ENCODE measurements around the gene POLE. TPM values are rescaled to one million over a fixed set of nuclear protein-coding genes. Genes with fewer than 3 reads are reported as not detected.
A peak's percentile ranks its signal among the peaks of the same experiment; 100 is the strongest.
"Not testable (repeated sequence)": the region's sequence is repeated elsewhere in the genome, so short reads cannot be mapped to it uniquely, and the experiment has no call there.

Gene POLE
- total and polyA plus RNA-seq, 5 donors = 10.6 to 22.1 (median 15.4) TPM

DNA sequence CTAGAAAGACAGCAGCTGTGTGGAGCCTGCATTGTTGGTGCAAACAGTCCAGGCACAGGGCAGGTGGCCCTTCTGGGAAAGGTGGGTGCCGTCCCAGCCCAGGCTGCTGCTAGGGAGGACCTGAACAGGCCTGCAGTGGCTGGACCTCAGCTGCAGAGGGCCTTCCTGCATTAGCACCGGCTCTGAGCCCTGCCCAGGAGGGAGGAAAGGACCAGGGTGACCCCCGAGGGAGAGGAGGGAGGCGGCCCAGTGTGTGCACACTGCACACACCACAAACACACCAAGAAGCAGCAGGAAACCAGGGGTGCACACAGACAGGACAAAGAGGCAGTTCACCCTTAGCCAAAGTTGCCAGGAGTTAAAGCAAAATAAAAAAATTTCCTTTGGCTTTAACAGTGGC is 15.5 kb upstream of the POLE start:
- H3K27ac ChIP-seq (ENCODE audit: low read length) = no peak overlapping the region
- no peak overlapping the region for H3K4me3 ChIP-seq (ENCODE audit: low read length)
- no peaks in the 10 kb centered on the region for H3K27me3 ChIP-seq (ENCODE audit: control insufficient read depth, insufficient read depth)
- H3K4me1 ChIP-seq (ENCODE audit: control insufficient read depth, insufficient read depth, low read length) = no peaks in the 10 kb centered on the region
- 74% methylated on average over 4 of the region's 4 CpGs for WGBS
- peak in 1 of 3 donors; percentile 34 for DNase-seq
- intact Hi-C loops (cut with DNase I) = no loop called here
- H3K9me3 ChIP-seq (ENCODE audit: control insufficient read depth, low read length) = no peaks in the 10 kb centered on the region
- ATAC-seq = no peak

DNA sequence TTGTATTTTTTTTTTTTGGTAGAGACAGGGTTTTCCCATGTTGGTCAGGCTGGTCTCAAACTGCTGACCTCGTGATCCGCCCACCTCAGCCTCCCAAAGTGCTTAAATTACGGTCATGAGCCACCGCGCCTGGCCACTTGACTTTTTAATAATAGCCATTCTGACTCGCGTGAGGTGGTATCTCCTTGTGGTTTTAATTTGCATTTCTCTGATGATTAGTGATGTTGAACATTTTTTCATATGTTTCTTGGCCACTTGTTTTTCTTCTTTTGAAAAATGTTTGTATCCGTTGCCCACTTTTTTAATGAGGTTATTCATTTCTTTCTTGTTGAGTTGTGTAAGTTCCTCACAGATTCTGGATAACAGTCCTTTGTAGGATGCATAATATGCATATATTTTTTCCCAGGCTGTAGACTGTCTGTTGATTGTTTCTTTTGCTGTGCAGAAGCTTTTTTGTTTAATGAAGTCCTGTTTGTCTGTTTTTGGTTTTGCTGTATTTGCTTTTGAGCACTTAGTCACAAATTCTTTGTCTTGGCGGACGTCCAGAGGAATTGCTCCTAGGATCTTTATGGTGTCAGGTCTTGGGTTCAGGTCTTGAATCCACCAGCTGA is 13.2 kb upstream of the POLE start:
- no peak for DNase-seq
- intact Hi-C loops (cut with DNase I) = no loop called here
- no peaks in the 10 kb centered on the region for H3K27me3 ChIP-seq (ENCODE audit: control insufficient read depth, insufficient read depth)
- H3K9me3 ChIP-seq (ENCODE audit: control insufficient read depth, low read length) = no peaks in the 10 kb centered on the region
- no peak overlapping the region for H3K27ac ChIP-seq (ENCODE audit: low read length)
- no peak for ATAC-seq
- 93% methylated on average over 10 of the region's 10 CpGs for WGBS
- no peaks in the 10 kb centered on the region for H3K4me1 ChIP-seq (ENCODE audit: control insufficient read depth, insufficient read depth, low read length)
- no peak overlapping the region for H3K4me3 ChIP-seq (ENCODE audit: low read length)

DNA sequence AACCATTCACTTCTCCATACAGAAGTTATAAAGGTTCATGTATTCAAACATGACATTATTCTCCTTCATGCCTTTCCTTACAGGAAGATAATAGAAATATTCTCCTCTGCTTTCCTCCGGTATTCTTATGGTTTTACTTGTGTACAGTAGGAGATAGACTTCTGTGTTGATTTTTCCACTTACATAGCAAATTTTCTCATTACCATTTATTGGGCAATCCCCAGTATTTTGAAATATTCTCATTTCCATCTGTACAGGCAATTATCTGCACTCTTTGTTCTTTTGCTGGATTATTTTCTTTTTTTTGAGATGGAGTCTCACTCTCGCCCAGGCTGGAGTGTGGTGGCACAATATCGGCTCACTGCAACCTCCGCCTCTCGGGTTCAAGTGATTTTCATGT is 11.2 kb upstream of the POLE start:
- H3K9me3 ChIP-seq (ENCODE audit: control insufficient read depth, low read length) = no peaks in the 10 kb centered on the region
- WGBS = 78% methylated on average over 5 of the region's 5 CpGs
- ATAC-seq = no peak
- no peak overlapping the region for H3K27ac ChIP-seq (ENCODE audit: low read length)
- H3K27me3 ChIP-seq (ENCODE audit: control insufficient read depth, insufficient read depth) = no peaks in the 10 kb centered on the region
- no peak overlapping the region for H3K4me3 ChIP-seq (ENCODE audit: low read length)
- intact Hi-C loops (cut with DNase I) = no loop called here
- DNase-seq = no peak
- H3K4me1 ChIP-seq (ENCODE audit: control insufficient read depth, insufficient read depth, low read length) = no peaks in the 10 kb centered on the region

DNA sequence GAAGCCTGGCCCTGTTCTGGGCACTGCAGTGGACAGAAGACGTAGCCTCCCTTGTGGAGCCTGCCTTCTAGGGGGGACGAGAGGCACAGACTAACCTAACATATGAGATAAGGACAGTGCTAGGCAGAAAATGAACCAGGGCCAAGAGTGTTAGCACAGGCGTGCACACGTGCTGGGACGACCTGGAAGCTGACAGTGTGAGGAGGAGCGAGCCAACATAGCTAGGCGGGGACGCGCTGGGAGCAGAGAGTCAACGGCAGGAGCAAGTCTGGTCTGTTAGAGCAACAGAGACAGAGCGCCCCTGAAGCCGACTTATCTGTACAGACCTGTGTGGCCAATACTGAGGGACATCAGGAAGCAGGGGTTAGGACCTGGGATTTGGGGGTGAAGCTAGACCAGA is 8.3 kb upstream of the POLE start:
- Histone ChIP-seq H3K9me3 (ENCODE audit: control insufficient read depth, low read length) (no peaks in the 10 kb centered on the region), H3K4me3 (ENCODE audit: low read length) (no peak overlapping the region), H3K4me1 (ENCODE audit: control insufficient read depth, insufficient read depth, low read length) (no peaks in the 10 kb centered on the region), H3K27ac (ENCODE audit: low read length) (no peak overlapping the region), H3K27me3 (ENCODE audit: control insufficient read depth, insufficient read depth) (no peaks in the 10 kb centered on the region)
- DNase-seq = peak in 2 of 3 donors; percentile 69 to 79
- WGBS = 73% methylated on average over 12 of the region's 12 CpGs
- intact Hi-C loops (cut with DNase I) = no loop called here
- peak; percentile 94 for ATAC-seq

DNA sequence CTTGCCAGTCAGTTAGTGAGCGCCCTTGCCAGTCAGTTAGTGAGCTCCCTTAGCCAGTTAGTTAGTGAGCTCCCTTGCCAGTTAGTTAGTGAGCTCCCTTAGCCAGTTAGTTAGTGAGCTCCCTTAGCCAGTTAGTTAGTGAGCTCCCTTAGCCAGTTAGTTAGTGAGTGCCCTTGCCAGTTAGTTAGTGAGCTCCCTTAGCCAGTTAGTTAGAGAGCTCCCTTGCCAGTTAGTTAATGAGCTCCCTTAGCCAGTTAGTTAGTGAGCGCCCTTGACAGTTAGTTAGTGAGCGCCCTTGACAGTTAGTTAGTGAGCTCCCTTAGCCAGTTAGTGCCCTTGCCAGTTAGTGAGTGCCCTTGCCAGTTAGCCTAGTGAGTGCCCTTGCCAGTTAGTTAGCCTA is 7.7 kb upstream of the POLE start:
- peak overlapping the region; percentile 55 for H3K27ac ChIP-seq (ENCODE audit: low read length)
- ATAC-seq; DNase-seq; H3K27me3 ChIP-seq (ENCODE audit: control insufficient read depth, insufficient read depth); H3K4me3 ChIP-seq (ENCODE audit: low read length); intact Hi-C loops (cut with DNase I); H3K4me1 ChIP-seq (ENCODE audit: control insufficient read depth, insufficient read depth, low read length); H3K9me3 ChIP-seq (ENCODE audit: control insufficient read depth, low read length): not testable (repeated sequence)
- WGBS = 94% methylated on average over 3 of the region's 3 CpGs

DNA sequence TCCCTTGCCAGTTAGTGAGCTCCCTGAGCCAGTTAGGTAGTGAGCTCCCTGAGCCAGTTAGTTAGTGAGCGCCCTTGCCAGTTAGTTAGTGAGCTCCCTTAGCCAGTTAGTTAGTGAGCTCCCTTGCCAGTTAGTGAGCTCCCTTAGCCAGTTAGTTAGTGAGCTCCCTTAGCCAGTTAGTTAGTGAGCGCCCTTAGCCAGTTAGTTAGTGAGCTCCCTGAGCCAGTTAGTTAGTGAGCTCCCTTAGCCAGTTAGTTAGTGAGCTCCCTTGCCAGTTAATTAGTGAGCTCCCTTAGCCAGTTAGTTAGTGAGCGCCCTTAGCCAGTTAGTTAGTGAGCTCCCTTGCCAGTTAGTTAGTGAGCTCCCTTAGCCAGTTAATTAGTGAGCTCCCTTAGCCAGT is 4.9 kb upstream of the POLE start:
- H3K27me3 ChIP-seq (ENCODE audit: control insufficient read depth, insufficient read depth); intact Hi-C loops (cut with DNase I); ATAC-seq; DNase-seq; H3K27ac ChIP-seq (ENCODE audit: low read length); H3K9me3 ChIP-seq (ENCODE audit: control insufficient read depth, low read length); H3K4me3 ChIP-seq (ENCODE audit: low read length); H3K4me1 ChIP-seq (ENCODE audit: control insufficient read depth, insufficient read depth, low read length): not testable (repeated sequence)
- WGBS = 92% methylated on average over 3 of the region's 3 CpGs

DNA sequence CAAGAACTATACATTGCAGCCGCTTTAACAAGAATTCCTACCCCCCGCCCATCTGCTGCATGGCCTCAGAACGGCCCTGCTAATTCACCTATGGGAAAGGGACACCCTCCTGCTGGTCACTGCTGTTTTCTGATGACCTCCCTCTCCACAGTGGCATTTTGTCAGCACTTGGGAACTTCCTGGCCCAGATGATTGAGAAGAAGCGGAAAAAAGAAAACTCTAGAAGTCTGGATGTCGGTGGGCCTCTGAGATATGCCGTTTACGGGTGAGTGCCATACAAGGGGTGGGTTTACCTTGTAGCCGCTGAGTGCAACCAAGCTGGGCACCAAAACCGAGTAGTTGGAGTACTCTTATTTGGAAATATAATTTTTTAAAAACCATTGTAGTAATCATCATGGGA is 3.0 kb upstream of the POLE start:
- DNase-seq (no peak), ATAC-seq (no peak)
- Histone ChIP-seq H3K27ac (ENCODE audit: low read length) (no peak overlapping the region), H3K9me3 (ENCODE audit: control insufficient read depth, low read length) (no peaks in the 10 kb centered on the region), H3K4me3 (ENCODE audit: low read length) (no peak overlapping the region), H3K27me3 (ENCODE audit: control insufficient read depth, insufficient read depth) (no peaks in the 10 kb centered on the region), H3K4me1 (ENCODE audit: control insufficient read depth, insufficient read depth, low read length) (no peaks in the 10 kb centered on the region)
- intact Hi-C loops (cut with DNase I) = no loop called here
- WGBS = 92% methylated on average over 9 of the region's 9 CpGs

DNA sequence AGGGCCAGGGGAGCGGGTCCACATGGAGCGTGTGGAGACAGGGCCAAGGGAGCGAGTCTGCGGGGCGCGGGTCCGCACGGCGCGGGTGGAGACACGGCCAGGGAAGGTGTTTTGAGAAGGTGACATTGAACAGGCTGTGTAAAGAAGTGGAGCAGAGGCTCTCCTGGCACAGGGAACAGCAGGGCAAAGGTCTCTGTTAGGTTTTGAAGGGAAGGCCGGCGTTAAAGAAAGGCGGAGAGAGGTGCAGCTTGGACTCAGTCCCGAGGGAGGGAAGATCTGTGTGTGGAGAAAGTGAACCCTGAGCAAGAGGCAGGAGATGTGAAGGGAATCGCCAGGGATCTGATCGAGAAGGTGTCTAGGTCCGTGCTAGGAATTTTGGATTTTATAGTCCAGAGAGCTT is 2.1 kb upstream of the POLE start:
- intact Hi-C loops (cut with DNase I) = no loop called here
- DNase-seq (no peak), ATAC-seq (no peak)
- 65% methylated on average over 18 of the region's 18 CpGs for WGBS
- no peak overlapping the region for H3K4me3 ChIP-seq (ENCODE audit: low read length)
- H3K4me1 ChIP-seq (ENCODE audit: control insufficient read depth, insufficient read depth, low read length) = no peaks in the 10 kb centered on the region
- no peaks in the 10 kb centered on the region for H3K9me3 ChIP-seq (ENCODE audit: control insufficient read depth, low read length)
- no peaks in the 10 kb centered on the region for H3K27me3 ChIP-seq (ENCODE audit: control insufficient read depth, insufficient read depth)
- H3K27ac ChIP-seq (ENCODE audit: low read length) = no peak overlapping the region

DNA sequence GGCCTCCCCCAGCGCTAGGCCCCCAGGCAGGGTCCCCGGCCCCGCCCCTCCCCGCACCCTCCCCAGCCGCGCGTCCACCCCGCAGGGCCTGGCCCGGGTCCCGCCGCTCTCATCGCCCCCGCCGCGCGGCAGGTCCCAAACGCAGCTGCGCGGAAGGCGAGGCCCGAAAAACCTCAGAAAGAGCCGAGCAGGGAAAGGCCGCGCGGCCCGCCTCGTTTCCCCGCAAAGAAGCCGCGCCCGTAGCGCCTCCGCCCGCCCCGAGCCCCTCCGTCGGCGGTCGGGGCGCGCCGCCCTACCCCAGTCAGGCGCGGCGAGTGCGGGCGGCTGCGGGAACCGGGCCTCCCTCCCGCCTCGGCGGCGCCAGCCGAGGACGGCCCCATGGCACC is 324 bp downstream of the POLE start:
- WGBS = under 1% methylated on average over 55 of the region's 55 CpGs
- Histone ChIP-seq H3K4me1 (ENCODE audit: control insufficient read depth, insufficient read depth, low read length) (no peaks in the 10 kb centered on the region), H3K27ac (ENCODE audit: low read length) (peak overlapping the region; percentile 66), H3K27me3 (ENCODE audit: control insufficient read depth, insufficient read depth) (no peaks in the 10 kb centered on the region), H3K4me3 (ENCODE audit: low read length) (peak overlapping the region; percentile 94), H3K9me3 (ENCODE audit: control insufficient read depth, low read length) (no peaks in the 10 kb centered on the region)
- intact Hi-C loops (cut with DNase I) = no loop called here
- DNase-seq = peak in 2 of 3 donors; percentile 32 to 73
- ATAC-seq = peak in 1 of 2 donors; percentile 15

DNA sequence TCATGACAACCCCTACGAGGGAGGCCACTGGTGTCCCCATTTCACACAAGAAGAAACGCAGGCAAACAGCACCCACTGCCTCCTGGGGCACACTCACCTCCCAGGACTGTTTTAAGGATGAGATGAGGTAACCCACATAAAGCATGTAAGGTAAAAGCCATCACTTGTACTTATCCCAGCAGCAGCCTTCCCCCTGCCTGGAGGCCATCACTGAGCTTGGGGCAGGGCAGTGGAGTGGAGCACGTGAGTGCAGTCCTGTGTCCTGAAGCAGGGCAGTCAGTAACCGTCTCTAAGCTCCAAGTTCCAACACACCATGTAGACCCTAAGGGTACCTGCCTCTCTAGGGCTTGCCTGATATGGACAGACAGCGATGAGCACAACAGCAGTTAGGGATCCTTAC is 1.7 kb downstream of the POLE start:
- no peaks in the 10 kb centered on the region for H3K4me1 ChIP-seq (ENCODE audit: control insufficient read depth, insufficient read depth, low read length)
- H3K9me3 ChIP-seq (ENCODE audit: control insufficient read depth, low read length) = no peaks in the 10 kb centered on the region
- ATAC-seq (no peak), DNase-seq (no peak)
- H3K27ac ChIP-seq (ENCODE audit: low read length) = no peak overlapping the region
- H3K27me3 ChIP-seq (ENCODE audit: control insufficient read depth, insufficient read depth) = no peaks in the 10 kb centered on the region
- intact Hi-C loops (cut with DNase I) = no loop called here
- H3K4me3 ChIP-seq (ENCODE audit: low read length) = no peak overlapping the region
- WGBS = 71% methylated on average over 5 of the region's 5 CpGs

DNA sequence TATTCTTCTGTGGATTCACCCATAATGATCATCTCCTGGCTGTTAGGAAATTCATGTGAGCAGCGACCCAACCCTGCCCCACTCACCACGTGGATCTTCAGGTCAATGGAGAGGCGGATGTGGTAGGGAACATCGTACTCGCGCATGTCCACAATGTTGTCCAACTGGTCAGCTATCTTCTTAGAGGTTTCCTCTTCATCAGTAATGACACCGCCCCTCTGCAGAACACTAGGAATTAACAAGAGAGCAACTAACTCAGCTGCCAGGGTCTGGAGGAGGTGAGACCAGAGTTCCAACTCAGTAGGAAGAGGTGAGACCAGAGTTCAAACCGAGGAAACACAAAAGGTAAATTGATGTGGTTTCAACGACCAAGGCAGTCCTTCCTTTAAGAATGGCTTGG is 9.7 kb downstream of the POLE start:
- no peak overlapping the region for H3K27ac ChIP-seq (ENCODE audit: low read length)
- ATAC-seq (no peak), DNase-seq (no peak)
- no peaks in the 10 kb centered on the region for H3K9me3 ChIP-seq (ENCODE audit: control insufficient read depth, low read length)
- 92% methylated on average over 9 of the region's 9 CpGs for WGBS
- no peaks in the 10 kb centered on the region for H3K27me3 ChIP-seq (ENCODE audit: control insufficient read depth, insufficient read depth)
- intact Hi-C loops (cut with DNase I) = no loop called here
- no peaks in the 10 kb centered on the region for H3K4me1 ChIP-seq (ENCODE audit: control insufficient read depth, insufficient read depth, low read length)
- H3K4me3 ChIP-seq (ENCODE audit: low read length) = no peak overlapping the region

Data from right cardiac atrium (tissue), 5 donors.